HepG2 (cell line): ENCODE measurements around the gene EGLN1.

Source experiments
- NR2F2 ChIP-seq: IDR thresholded peaks from 2 replicates; pipeline ENCODE4 v1.6.1; 2012; ENCODE audit warnings: low read depth, inconsistent platforms, borderline replicate concordance
- YY1 ChIP-seq: IDR thresholded peaks from 2 replicates; pipeline ENCODE4 v1.6.1; 2011; ENCODE audit warnings: low read length, low read depth, moderate library complexity, mild to moderate bottlenecking; ENCODE audit not compliant: insufficient read depth, insufficient replicate concordance

DNA sequence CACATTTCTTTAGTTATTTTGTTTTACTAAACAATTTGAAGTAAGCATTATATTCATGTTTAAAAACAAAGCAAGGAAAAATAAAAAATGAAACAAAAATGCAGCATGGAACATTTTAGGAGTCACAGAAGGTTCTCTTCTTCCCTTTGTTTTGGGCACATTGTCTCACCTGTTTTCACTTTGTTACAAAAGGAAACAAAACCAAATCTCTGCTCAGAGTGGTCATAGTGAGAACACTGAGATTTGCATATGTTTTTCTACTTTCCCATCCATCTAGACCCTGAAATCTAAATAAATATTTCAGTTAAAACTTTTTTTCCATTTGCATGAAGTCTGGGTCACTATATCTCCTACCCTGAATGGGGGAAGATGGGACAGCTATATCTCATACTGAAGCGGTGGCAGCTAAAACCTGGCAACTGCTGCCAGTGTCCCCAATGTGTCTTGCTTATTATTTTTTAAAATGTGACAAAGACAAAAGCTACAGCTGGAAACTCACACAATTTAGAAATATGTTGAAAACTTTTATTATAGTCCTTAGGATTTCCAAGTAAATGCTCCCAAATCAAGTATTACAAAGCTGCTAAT is 87.9 kb downstream of the EGLN1 start:
- no peak for TF ChIP-seq YY1
- TF ChIP-seq NR2F2, result no peak
